ENCODE measurements around the gene CFAP119.

CFAP119 gene

GRCh38 chr16:30762991-30763725 lies 1.3 kb upstream of the CFAP119 start:
- no peak for DNase-seq (ENCODE audit: low read depth in 2 of 2)

- no peak for DNase-seq (ENCODE audit: low read depth in 2 of 2)
These were observed 385 bp downstream of the CFAP119 start for GRCh38 chr16:30761427-30761927.

- no peak for DNase-seq (ENCODE audit: low read depth in 2 of 2)
These were observed 1.1 kb downstream of the CFAP119 start for GRCh38 chr16:30760577-30761426.

- DNase-seq (ENCODE audit: low read depth in 2 of 2): no peak
These were observed 1.8 kb downstream of the CFAP119 start for GRCh38 chr16:30760001-30760559.

GRCh38 chr16:30758988-30759491 lies 2.8 kb downstream of the CFAP119 start:
- no peak for DNase-seq (ENCODE audit: low read depth in 2 of 2)

- no peak for DNase-seq (ENCODE audit: low read depth in 2 of 2)
These were observed 4.5 kb downstream of the CFAP119 start for GRCh38 chr16:30757316-30757715.

GRCh38 chr16:30756781-30757100 lies 5.1 kb downstream of the CFAP119 start:
- no peak for DNase-seq (ENCODE audit: low read depth in 2 of 2)

GRCh38 chr16:30755955-30756780 lies 5.7 kb downstream of the CFAP119 start:
- DNase-seq (ENCODE audit: low read depth in 2 of 2): no peak

- no peak for DNase-seq (ENCODE audit: low read depth in 2 of 2)
These were observed 8.3 kb downstream of the CFAP119 start for GRCh38 chr16:30753596-30753995.

- no peak for DNase-seq (ENCODE audit: low read depth in 2 of 2)
These were observed 10.9 kb downstream of the CFAP119 start for GRCh38 chr16:30750876-30751465.

GRCh38 chr16:30750201-30750600 lies 11.7 kb downstream of the CFAP119 start:
- no peak for DNase-seq (ENCODE audit: low read depth in 2 of 2)

- DNase-seq (ENCODE audit: low read depth in 2 of 2): no peak
These were observed 13.0 kb downstream of the CFAP119 start for GRCh38 chr16:30748634-30749445.

GRCh38 chr16:30747799-30748633 lies 13.8 kb downstream of the CFAP119 start, which contains the start of gene PHKG2:
Gene PHKG2 (plus strand): TSS chr16:30748425. CDS start chr16:30748821, 396 bp downstream.
- DNase-seq (ENCODE audit: low read depth in 2 of 2): peak; percentile 96

- no peak for DNase-seq (ENCODE audit: low read depth in 2 of 2)
These were observed 14.5 kb downstream of the CFAP119 start for GRCh38 chr16:30747331-30747730.

- no peak for DNase-seq (ENCODE audit: low read depth in 2 of 2)
These were observed 15.2 kb downstream of the CFAP119 start for GRCh38 chr16:30746638-30747175.

- no peak for DNase-seq (ENCODE audit: low read depth in 2 of 2)
These were observed 16.8 kb downstream of the CFAP119 start for GRCh38 chr16:30745082-30745481.

- DNase-seq (ENCODE audit: low read depth in 2 of 2): no peak
These were observed 17.7 kb downstream of the CFAP119 start for GRCh38 chr16:30744183-30744582.

GRCh38 chr16:30743716-30744115 lies 18.1 kb downstream of the CFAP119 start:
- DNase-seq (ENCODE audit: low read depth in 2 of 2): no peak

- DNase-seq (ENCODE audit: low read depth in 2 of 2): peak; percentile 36 to 45
These were observed 20.4 kb downstream of the CFAP119 start for GRCh38 chr16:30741461-30741914.
